SH-SY5Y (cell line): ENCODE data around the gene CTNND2.

Source experiments
- GATA2 ChIP-seq: IDR thresholded peaks from 2 replicates; pipeline ENCODE4 v1.6.1; 2011; ENCODE audit warnings: mild to moderate bottlenecking, low read depth, low read length
- GATA3 ChIP-seq: IDR thresholded peaks from 2 replicates; pipeline ENCODE4 v1.6.1; 2011; ENCODE audit warnings: low read depth, mild to moderate bottlenecking, low read length, moderate library complexity

DNA sequence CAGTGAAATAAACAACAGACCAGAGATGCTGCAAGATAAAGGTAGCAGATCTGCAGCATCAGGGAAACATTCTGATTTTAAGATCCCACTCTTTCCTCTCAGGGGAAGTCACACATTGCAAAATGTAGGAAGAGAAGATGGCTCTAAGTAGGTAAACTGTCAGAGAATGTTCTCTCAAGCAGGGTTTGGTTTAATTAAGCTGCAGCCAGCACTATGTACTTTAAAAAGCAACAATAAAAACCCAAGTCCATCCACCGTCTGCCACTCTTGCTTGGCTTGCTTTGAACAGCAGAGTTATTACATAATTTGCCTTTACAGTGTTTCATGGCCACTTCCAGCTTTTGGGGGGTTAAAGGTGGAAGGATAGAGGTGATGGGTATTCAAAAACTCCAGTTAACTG is 800.0 kb downstream of the CTNND2 start:
- TF ChIP-seq GATA3 = no peak
- no peak for TF ChIP-seq GATA2
